Left hindlimb (tissue), 1 donor: Measurements from ENCODE around the gene CLIC3.

Experiments
- DNase-seq: peaks from one replicate; pipeline ENCODE4 v3.0.0-alpha.2; 2018

Gene CLIC3

DNA sequence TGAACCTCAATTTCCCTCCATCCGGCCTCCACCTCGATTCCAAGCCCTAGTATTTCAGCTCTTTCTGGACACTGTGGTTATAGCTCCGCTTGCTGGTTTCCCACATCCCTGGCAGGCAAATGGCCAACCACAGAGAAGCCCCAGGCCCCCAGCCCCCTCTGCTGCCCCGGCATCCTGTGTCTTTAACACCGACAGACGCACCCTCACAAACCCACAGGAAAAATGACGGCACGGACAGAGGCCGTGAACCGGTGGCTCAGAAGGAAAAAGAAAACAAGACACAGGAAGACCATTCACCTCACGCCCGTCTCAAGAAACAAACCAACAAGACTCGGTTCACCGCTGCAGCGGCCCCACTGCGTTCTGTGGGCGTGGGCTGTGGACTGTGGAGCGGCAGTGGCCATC, 1.5 kb upstream of the CLIC3 start:
- no peak for DNase-seq

DNA sequence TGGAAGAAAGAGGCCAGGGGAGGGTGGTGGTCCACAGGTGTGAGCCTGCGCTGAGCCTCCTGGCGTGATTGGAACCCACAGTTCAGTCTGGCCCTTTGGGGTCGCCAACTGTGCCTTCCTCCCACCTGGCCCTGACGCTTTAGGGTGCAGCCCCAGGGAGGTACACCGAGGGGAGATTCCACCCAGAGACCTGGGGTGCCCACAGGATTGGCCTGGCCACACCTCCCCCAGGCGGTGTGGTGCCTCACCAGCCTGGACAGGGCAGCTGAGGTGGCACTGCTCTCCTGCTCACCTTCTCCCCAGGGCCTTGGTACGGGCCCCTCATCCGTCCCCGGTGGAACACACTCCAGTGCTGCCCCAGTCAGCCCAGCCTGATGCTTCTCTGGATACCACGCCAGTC, 1.0 kb upstream of the CLIC3 start:
- DNase-seq = no peak

DNA sequence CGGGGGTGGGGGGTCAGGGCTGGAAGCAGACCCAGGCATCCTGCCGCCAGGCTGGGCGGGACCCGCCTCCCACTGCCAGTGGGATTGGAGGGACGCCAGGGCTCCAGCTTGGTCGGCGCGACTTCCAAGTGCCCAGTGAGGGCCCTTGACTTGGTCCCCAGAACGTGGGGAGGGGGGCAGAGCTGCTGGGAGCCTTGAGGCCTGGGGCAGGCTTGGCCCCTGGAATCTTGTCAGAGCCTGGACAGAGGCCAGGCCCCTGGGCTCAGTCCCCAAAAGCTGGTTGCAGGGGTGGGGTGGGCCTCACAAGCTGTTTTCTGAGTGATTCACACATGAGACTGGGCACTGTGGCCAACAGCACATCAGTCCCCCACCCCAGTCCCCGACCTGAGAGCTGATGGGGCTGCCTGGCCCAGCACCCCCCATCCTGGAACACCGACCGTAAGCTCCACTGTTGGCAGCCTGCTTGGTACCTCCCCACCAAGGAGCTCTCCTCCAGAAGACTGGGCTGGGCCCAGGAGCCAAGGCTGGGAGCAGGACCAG, 526 bp downstream of the CLIC3 start:
- DNase-seq = no peak

DNA sequence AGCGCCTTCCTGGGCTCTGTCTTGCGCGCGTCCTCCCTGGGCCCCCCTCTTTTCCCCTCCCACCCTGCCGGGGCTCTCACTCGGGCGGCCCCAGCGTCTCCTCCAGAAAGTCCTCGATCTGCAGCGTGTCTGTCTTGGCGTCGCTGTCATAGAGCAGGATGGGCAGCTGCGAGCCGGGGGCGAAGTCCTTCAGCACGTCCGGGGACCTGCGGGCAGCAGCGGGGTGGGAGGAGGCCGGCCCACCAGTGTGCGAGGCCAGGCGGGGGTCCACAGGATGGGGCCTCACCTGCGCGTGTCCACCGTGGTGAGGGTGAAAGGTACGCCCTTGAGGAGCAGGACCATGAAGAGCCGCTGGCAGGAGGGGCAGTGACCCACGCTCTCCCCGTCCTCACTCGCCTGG, 1.0 kb downstream of the CLIC3 start:
- DNase-seq = no peak

DNA sequence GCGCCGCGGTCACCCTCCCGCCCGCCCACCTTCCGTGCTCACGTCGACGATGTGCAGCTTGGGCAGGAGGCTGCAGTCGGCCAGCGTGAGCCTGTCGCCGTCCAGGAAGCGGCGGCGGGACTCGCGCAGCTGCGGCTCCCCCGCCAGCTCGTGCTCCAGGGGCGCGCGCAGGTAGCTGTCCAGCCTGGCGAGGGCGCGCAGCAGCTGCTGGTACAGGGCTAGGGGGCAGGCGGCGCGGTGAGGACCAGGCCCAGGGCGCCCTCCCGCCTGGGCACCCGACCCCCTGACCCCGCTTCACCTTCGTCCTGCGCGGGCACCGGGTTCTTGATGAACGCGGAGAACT, 1.5 kb downstream of the CLIC3 start:
- no peak for DNase-seq

DNA sequence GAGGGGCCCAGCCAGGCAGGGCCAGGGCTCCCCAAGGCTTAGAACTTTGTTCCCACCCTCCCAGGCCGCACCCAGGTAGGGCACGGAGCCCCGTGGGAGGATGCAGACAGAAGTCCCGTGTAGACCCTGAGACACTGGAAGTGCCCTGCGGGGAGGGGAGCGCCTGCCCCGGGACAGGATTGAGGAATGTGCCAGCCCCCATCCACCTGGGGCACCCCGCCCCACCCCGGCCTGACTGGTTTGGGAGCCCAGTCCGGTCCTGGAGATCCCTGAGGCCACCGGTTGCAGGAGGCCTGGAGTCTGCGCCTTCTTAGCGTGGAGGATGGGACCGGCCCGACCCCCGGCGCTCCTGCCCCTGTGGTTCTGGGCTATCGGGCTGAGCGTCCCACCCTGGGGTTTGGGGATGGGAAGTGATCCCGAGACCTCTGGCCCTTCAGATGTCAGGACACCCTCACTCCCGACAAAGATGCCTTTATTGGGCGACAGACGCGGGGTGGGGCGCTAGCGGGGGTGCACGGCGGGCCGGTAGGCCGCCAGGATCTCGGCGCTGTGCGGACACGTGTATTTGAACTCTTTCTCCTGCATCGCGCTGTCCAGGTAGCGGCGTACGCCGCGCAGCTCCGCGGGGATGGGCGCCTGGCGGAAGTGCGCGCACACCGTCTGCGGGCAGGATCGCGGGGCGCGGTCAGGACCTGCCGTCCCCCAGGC, 2.0 kb downstream of the CLIC3 start:
- DNase-seq = no peak

DNA sequence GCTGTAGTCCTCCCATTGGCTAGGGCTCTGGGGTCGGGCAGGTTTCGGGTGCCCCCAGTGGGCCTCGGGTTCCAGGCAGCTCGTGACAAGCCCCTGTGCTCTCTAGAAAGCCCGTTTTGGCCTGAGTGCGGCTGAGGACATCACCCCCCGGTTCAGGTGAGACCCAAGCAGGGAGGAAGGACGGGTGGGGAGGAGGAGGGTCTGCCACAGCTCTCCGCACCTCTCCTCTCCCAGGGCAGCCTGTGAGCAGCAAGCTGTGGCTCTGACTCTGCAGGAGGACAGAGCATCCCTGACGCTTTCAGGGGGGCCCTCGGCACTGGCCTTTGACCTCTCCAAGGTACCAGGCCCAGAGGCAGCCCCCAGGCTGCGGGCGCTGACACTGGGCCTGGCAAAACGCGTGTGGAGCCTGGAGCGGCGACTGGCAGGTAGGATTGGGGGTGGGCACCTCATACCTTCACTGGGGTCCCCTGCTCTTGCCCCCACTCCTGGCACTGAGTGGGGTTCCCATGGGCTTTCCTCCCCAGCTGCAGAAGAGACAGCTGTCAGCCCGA, 3.5 kb downstream of the CLIC3 start:
- no peak for DNase-seq

DNA sequence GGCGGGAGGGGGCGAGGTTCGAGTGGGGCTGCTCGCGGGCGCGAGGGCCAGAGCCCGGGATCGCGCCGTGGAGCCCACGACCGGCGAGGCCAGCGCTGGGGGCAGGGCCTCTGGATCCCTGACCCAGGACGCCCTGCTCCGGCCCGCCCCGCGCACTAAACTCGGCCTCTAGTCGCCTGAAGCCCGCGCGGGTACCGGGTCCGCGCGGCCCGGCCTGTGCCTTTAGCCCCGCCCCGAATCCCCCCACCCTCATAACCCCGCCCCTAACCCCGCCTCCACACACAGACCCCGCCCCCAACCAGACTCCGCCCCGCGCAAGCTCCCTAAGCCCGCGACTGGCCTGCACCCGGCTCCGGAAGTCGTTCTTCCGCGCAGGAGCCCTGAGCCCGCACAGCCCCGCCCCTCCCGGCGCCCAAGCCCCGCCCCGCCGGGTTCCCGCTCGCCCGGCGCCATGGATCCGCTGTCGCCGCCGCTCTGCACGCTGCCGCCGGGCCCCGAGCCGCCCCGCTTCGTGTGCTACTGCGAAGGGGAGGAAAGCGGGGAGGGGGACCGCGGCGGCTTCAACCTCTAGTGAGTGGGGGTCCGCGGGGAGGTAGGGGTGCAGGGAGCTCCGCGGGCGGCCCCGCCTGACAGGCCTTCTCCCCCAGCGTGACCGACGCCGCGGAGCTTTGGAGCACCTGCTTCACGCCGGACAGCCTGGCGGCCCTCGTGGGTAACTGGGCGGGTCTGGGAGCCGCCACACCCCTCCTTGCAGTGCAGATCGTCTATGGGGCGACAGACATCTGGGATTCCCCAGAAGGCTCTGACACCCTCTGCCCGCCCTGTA, 4.2 kb downstream of the CLIC3 start, which contains the start of gene PAXX:
Gene PAXX, plus strand, starts transcription at position 430 of the 826 bp plus-strand sequence. Its CDS starts 22 bp downstream, at position 452.
- DNase-seq = peak; percentile 92

DNA sequence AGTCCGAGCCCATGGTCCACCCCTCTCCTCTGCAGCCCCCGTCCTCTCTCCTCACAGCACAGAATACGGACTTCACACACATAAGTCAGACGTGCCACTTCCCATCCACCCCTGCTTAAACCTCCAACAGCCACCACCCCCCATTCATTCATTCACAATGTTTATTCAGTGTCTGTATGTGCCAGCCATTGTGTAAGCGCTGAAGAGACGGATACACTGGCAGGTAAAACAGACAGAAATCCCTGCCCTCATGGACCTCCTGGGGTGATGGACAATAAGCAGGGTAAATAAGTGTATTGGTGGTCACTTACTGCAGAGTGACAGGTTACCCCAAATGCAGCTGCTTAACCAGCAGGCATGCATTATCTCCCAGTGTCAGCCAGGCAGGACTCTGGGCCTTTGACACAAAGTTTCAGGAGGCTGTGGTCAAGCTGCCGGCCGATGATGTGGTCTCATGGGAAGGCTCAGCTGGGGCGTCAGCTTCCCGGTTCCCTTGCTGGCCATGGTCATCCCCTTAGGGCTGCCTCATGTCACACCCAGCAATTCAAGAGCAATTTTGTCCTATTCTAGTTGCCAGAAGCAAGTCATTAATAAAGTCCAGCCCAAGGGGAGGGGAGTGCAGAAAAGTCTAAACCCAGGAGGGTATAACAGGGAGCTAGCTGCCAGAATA, 6.0 kb downstream of the CLIC3 start:
- DNase-seq = no peak

DNA sequence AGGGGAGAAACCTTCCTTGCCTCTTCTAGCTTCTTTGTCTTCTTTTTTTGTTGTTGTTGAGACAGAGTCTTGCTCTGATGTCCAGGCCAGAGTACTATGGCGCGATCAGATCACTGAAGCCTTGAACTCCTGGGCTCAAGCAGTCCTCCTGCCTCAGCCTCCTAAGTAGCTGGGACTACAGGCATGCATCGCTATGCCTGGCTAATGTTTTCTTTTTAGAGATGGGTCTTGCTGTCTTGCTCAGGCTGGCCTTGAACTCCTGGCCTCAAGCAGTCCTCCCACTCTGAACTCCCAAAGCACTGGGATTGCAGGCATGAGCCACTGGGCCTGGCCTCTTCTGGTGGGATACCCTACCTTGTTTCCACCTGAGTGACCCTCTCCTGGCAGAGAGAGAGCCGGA, 7.5 kb downstream of the CLIC3 start:
- no peak for DNase-seq

DNA sequence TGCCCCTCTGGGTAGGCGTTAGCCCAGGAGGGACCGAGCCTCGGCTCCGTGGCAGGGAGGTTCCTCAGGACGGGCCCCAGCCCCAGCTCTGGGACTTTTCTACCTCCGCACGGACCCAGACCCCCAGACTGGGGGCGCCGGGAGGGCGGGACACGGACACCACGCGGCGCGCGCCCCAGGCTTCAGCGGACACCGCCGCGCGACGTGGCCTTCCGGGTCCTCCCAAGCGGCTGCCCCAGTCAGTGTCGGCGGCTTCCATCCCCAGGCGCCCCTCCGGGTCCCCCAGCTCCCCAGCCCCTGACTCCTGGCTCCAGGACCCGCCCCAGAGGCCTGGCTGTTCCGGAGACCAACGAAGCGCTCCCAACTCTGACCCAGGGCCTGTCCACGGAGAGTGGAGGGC, 10.5 kb downstream of the CLIC3 start:
- DNase-seq = no peak

DNA sequence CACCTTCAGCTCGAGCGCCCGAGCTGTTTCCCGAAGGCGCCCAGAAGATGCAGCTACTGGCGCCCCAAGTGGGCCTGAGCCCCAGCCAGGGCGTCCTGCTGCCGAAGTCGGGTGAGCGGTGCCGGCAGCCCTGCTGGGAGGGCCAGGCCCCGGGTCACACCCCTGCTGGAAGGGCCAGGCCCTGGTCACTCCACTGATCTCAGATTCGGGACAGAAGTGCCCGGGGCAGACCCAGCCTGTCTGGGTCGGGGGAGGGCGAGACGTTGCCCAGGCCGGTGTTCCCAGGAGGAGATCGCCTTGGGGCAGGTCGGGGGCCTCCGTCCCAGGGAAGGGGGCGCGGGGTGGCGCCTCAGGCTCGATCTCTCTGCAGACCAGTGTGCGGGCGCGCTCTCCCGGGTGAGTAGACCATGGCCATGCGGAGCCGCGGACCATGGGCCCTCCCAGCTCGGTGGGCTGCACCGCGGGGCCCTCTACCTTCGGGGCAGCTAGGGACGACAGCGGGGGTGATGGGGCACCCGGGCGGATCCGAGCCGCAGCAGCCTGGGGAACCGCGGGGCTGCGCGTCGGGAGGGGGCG, 11.3 kb downstream of the CLIC3 start:
- DNase-seq = no peak

DNA sequence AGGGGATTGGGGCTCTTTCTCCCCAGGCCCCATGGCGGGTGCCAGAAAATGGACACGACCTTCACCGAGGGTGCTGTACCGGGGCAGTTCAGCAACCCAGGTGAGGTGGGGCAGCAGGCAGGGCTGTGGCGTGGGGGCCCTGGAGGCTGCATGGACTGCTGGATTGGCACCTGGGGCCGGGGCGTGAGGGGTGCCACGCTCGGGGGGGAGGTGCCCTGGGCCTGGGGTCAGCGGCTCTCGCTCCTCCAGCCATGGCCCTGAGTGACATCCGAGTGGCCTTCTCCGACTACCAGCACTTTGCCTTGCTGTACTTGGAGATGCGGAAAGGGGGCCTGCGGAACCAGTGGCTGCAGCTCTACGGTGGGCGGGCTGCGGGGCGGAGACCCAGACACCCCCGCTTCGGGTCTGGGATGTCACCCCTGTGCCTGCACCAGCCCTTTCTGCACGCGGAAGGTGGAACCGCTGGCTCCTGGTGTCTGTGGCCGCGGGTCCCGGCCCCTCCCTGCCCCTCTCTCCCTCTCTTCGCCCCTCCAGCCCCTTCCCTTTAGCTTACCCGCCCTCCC, 11.8 kb downstream of the CLIC3 start:
- no peak for DNase-seq

DNA sequence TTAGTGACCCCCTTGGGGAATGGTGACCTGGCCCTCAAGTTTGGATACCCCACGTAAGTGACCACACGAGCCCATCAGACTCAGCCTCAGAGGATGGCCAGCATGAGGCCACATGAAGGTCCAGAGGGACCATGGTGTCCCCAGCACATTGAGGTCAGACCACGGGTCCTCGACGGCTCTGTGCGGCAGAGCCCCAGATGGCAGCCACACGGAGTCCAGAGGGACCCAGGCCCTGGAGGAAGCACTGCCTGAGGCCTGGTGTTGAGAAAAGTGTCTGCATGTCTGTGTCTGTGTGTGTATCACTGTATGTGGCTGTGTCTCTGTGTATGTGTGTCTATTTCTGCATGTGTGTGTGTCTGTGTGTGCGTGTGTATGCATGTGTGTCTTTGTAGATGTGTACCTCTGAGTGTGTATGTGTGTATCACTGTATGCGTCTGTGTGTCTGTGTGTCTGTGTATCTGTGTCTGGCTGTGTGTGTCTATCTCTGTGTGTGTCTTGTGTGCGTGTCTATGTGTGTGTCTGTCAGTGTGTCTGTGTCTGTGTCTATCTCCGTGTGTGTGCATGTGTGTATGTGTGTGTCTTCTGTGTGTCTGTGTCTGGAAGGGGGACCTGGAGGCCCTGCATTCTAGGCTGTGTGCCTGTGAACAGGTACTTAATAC, 12.6 kb downstream of the CLIC3 start:
- DNase-seq = no peak

DNA sequence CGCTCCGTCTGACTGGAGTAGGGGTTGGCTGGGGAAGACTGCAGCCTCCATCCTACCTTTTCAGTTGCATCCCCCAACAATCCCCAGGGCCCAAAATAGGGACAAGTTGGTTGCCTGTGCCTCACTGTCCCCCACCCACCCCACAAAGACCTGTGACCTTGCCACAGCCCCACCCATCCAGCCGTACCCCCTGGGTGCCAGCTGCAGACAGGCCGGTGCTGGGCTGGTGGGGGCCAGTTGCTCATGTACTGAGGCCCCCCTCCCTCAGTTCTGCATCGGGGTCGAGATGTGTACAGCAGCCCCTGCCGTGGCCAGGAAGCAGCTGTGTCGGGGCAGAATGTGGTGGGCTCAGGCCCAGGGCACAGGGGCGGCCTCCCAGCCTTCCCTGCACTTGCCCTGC, 13.2 kb downstream of the CLIC3 start:
- no peak for DNase-seq

DNA sequence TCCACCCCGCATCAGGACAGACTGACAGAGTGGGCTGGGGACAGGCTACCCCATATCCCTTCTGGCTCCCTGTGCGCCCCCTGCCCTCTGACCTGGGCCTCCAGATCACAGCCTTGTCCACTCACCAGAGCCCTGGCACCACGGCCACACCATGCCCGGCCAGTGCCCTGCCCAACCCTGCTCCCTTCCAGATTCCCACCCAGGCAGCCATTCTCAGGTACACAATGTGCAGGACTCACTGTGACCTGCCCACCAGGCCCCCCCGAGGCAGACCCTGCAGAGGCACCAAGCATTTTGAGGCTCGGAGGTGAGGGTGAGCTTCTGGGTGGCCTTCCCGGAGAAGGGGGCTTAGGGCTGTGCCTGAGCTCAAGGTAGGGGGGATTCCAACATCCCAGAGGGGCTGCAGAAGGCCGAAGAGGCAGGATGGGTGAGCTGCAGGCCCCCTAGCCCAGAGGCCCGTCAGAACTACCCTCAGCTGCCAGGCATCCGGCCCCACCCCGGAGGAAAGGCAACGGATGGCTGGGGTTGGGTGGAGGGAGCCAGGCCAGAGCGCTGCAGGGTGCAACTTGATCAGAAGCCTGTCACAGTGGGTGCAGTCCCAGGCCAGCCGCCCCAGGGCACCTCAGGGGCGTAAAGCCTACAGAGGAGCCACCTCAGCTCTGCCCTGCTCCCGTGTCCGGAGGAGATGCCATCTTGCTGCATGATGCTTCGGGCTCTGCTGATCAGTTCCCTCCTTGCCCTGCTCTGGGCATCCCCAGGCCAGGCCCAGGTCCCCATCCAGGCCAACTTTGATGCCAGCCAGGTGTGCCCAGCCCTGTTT, 13.9 kb downstream of the CLIC3 start, which contains the start of gene LCNL1:
Gene LCNL1, plus strand, starts transcription at position 762 of the 820 bp plus-strand sequence. CDS start 594 bp downstream, outside the sequence.
- DNase-seq = no peak

DNA sequence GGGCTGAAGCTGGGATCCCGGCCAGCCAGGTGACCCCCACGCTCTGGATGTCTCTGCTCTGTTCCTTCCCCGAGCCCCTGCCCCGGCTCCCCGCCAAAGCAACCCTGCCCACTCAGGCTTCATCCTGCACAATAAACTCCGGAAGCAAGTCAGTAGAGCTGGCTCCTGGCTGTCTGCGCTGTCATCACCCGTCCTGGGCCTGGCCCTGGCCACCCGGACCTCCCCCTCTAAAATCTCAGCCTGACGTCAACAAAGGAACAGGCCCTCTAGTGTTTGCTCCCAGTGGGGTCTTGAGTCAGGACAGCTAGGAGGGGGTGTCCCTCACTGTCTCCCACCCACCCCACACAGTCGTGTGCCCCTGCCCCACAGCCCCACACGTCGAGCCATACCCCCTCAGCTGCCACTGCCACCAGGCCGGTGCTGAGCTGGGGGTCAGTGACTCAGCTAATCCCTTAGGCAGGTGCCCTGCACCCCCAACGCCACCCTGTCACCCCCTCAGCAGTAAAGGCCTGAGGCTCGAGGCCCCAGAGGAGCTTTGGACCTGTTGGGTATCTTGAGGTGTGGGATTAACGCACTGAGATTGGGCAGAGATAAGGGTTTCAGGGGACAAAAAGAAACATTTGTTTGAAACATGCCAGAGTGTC, 14.7 kb downstream of the CLIC3 start:
- no peak for DNase-seq

DNA sequence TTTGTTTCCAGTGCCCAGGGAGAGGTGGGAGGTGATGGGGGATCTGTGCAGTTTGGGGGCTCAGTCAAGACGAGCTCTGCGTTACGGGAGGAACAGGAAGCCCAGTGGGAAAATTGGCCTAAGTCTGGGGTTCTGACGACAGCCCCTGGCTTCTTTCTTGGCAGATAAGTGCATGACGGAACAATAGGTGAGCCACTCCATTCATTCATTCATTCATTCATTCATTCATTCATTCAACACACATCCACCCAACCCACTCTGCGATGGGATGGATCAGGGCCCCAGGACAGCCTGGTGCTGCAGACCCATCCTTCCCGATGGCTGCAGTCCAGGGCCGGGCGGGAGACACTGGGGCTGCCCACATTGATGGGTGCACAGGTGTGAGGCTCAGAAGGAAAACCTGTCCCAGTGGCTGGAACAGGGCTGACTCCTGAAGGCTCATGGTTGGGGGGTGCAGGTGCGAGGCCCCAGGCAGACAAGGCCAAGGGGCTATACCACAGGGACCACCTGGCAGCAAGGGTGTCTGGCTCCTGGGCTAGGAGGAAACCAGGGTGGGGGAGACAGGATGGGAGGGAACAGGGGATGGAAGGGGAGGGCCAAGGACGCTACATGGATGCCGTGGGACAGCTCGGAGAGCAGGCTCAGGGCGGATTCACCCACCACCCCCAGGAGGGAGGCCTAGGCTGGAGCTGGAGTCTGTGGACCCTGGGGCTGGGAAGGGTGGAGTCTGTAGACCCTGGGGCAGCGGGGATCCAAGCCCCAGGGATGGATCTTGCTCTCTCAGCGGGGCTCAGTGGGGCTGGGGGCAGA, 15.5 kb downstream of the CLIC3 start:
- DNase-seq = no peak

DNA sequence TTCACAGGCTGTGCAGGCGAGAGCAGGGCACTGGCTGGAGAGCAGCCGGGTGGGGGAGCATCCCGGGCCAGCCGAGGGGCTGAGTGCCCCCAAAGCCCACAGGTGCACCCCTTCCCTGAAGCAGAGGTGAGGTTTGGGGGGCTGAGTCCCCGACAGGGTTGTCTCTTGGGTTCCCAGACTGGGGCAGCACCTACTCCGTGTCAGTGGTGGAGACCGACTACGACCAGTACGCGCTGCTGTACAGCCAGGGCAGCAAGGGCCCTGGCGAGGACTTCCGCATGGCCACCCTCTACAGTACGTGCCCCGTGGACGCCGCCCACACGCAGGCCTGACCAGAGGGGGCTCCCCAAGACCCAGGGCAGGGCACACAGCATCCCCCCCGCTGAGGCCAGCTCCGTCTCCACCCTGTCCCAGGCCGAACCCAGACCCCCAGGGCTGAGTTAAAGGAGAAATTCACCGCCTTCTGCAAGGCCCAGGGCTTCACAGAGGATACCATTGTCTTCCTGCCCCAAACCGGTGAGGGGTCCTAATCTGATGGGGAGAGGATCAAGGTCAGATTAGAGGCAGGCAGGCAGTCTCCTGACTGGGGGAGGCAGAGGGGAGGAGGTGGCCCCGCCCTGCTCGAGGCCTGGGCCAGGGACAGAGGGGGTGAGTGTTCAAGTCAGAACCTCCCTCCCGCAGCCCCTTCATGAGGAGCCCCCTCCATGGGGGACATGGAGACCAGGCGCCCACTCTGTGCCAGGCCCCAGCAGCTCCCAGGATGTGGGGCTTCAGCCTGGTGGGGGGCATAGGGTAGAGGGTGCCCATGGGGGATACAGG, 16.4 kb downstream of the CLIC3 start:
- no peak for DNase-seq
